ENCODE results near the gene HCRT.
"Not testable (repeated sequence)": the region's sequence is repeated elsewhere in the genome, so short reads cannot be mapped to it uniquely, and the experiment has no call there.

DNA sequence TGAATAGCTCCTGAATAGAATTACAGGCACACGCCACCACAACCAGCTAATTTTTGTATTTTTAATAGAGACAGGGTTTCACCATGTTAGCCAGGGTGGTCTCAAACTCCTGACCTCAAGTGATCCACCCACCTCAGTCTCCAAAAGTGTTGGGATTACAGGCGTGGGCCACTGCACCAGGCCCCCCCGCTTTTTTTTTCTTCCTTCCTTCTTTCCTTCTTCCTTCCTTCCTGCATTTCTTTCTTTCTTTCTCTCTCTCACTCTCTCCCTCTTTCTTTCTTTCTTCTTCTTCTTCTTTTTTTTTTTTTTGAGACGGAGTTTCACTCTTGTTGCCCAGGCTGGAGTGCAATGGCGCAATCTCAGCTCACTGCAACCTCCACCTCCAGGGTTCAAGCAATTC is 939 bp upstream of the HCRT start:
- TF ChIP-seq ZNF8 (CRISPR knock-in tag; IDR thresholded peaks at IDR 0.05); CSRNP3 (CRISPR knock-in tag; IDR thresholded peaks at IDR 0.05); TCF4 (CRISPR knock-in tag; IDR thresholded peaks at IDR 0.05; ENCODE audit: borderline replicate concordance); CREB5 (CRISPR knock-in tag; IDR thresholded peaks at IDR 0.05; ENCODE audit: low read depth); ISL1 (CRISPR knock-in tag; IDR thresholded peaks at IDR 0.05); RARB (CRISPR knock-in tag; IDR thresholded peaks at IDR 0.05); ZFP3 (CRISPR knock-in tag; IDR thresholded peaks at IDR 0.05); ARNTL (CRISPR knock-in tag; IDR thresholded peaks at IDR 0.05; ENCODE audit: borderline replicate concordance, low read depth); ZFP30 (CRISPR knock-in tag; IDR thresholded peaks at IDR 0.05); BACH2 (CRISPR knock-in tag; IDR thresholded peaks at IDR 0.05; ENCODE audit: borderline replicate concordance): not testable (repeated sequence)
- TF ChIP-seq, protein P1, sequence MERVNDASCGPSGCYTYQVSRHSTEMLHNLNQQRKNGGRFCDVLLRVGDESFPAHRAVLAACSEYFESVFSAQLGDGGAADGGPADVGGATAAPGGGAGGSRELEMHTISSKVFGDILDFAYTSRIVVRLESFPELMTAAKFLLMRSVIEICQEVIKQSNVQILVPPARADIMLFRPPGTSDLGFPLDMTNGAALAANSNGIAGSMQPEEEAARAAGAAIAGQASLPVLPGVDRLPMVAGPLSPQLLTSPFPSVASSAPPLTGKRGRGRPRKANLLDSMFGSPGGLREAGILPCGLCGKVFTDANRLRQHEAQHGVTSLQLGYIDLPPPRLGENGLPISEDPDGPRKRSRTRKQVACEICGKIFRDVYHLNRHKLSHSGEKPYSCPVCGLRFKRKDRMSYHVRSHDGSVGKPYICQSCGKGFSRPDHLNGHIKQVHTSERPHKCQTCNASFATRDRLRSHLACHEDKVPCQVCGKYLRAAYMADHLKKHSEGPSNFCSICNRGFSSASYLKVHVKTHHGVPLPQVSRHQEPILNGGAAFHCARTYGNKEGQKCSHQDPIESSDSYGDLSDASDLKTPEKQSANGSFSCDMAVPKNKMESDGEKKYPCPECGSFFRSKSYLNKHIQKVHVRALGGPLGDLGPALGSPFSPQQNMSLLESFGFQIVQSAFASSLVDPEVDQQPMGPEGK (CRISPR knock-in tag; IDR thresholded peaks at IDR 0.05; ENCODE audit: borderline replicate concordance): not testable (repeated sequence)

All from SK-N-SH treated with all-trans-retinoic acid at 6 μM for 48 hours (cell line).